GM19023 (cell line): ENCODE measurements around the gene A3GALT2.
"Not testable (repeated sequence)": the region's sequence is repeated elsewhere in the genome, so short reads cannot be mapped to it uniquely, and the experiment has no call there.

ENCODE experiments used
- ATAC-seq: cut with Tn5 transposase; IDR thresholded peaks from one replicate; pipeline ENCODE4 v1.9.1; 2021; ENCODE audit warnings: mild to moderate bottlenecking, moderate library complexity; ENCODE audit not compliant: unreplicated experiment

Gene A3GALT2

DNA sequence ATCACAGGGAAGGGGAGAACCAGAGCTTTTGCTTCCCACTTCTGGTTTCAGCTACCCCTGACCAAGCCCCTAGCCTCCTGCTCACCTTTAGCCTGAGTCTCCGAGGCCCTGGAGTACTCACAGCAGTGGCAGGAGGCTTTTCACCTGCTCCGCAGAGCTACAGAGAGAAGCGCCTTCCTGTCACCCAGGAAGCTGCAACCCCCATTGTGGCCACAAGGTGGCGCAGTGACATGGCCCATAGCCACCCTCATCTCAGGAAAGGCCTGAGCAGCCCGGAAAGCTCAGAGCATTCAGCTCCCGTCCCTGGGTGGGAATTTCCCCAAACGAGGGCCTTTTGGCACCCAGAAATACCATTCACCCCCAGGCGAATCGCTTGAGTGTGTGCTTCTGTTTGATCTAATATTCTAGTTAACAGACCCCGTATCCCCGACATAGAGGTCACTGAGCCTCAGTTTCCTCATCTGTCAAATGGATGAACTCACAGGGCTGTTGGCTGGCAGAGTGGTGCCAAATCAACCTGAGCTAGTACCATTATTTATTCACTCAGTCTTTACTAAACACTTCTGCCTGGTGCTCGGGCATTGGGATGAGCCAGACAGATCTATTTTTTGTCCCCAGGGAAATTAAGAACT lies 25.3 kb downstream of the A3GALT2 start:
- ATAC-seq = peak; percentile 77

DNA sequence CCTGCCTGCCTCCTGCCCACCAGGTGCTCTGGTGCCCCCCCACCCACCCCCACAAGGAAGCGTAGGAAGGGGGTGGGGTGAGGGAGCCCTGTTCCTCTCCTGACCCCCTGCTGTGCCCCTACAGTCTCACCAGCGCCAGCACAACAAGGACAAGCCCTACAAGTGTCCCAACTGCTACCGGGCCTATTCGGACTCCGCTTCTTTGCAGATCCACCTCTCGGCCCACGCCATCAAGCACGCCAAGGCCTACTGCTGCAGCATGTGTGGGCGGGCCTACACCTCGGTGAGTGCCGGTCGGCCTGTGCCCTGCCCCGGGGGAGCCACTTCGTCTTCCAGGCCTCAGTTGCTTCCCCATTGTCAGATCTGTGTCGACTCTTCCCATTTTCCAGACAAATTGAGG lies 25.9 kb downstream of the A3GALT2 start:
- ATAC-seq = no peak

DNA sequence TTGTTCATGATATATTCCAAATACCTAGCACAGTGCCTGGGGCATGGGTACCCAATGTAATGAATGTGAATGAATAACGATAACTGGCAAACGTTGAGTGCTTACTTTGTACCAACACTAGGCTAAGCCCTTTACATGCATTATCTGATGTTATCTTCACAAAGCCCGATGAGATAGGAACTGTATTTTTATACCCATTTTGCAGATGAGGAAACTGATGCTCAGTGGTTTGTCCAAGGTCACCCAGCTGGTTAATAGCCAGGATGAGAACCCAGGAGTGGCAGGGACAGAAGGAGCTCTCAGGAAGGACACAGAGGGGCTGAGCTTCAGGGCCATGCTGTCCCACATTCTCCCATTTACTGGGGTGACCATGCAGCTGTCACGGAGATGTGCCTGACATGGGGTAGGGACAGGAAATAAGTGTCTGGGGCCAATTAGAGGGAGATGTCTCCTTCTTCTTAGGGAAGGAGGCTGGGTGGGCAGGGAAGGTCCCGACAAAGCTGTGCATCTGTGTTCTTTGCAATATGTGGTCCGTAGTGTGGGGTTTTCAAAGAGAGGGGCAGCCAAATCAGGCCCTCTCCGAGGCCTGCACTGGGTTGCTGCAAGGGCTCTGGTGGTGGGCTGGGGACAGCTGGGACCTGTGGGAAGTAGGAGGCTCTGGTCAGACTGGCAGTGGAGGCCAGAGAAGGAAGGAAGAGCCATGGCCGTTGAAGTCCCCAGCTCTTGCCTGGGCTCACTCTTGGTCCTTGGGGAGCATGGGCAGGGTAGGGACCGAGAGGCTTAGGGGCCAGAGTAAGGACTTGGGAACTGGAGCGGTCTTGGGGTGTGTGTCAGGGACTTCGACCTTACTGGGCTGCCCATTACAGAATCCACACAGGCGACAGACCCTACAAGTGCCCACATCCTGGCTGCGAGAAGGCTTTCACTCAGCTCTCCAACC lies 26.6 kb downstream of the A3GALT2 start:
- no peak for ATAC-seq

DNA sequence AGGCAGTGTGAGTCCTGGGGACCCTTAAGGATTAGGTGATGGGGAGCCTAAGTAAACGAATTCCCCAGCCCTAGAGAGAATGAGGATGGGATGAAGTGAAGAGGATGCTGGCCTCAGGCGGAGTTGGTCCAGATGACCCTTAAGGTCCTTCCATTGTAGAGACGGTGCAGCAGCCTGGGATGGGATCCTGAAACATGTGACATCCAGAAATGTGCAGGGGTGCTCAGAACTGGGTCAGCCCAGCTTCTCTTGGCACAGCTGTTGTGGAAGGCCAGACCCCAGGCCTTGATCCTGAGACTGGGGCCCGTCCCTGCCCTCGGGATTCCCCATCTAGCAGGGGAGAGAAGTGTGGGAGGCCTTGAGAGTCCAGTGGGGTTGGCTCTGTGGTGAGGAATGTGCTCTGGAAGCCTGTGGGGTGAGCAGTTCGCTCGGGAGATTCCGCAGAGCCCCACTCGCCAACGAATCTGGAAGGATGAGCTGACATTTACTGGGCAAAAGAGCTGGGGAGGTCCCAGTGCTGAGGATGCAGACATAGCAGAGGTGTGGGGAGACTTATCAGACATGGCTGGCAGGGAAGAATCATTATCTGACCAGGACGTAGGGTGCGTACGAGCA lies 28.1 kb downstream of the A3GALT2 start:
- no peak for ATAC-seq

DNA sequence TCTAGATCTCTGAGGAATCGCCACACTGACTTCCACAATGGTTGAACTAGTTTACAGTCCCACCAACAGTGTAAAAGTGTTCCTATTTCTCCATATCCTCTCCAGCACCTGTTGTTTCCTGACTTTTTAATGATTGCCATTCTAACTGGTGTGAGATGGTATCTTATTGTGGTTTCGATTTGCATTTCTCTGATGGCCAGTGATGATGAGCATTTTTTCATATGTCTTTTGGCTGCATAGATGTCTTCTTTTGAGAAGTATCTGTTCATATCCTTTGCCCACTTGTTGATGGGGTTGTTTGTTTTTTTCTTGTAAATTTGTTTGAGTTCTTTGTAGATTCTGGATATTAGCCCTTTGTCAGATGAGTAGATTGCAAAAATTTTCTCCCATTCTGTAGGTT lies 30.3 kb downstream of the A3GALT2 start:
- not testable (repeated sequence) for ATAC-seq

DNA sequence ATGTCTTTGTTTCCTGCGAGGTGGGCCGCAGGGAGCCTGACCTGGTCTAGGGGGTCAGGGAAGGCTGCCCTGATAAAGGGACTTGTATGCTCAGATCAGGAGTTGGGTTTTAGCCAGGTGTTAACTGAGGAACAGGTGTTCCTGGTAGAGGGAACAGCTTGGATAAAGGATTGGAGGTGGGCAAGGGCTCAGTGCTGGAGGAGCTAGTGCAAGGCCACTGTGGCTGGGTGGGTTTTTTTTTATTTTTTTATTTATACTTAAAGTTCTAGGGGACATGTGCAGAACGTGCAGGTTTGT lies 31.1 kb downstream of the A3GALT2 start:
- ATAC-seq = no peak

DNA sequence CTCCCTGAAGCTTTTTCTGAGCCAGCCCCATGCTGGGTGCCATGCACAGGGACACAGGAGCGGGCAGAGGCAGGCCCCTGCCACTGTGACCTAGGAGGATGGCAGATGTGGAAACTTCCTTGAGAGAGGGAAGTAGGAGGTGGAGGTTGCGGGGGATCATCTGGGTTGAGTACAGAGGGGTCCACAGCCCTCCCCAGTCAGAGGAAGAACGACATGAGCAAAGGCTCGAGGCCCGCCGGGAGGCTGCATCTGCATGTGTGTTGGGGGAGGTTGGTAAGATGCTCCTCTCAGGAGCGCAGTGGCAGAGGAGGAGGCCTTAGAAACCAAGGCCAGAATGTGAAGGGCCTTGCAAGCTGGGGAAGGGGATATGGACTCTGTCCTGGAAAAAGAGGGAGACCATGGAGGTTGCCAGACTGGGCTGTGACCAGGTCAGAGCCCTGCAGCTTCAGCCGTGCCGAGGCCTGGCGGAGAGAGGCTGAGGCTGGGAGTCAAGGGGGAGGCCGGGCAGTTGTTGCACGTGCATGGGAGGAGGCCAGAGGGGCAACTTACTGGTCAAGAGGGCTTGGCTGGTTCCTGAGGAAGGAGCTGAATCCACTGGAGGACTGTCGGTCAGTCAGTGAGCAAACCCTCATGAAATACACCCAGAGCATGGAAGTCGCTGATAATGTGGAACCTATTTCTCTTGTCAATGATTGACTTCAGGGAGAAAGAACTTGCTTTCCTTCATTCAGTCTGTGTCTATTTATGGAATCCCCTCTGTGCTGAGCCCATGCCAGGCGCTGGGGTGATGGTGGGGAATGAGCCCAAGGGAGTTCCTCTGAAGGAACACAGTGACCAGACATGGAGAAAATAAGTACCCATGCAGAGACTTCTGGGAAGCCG lies 31.7 kb downstream of the A3GALT2 start:
- ATAC-seq = no peak

DNA sequence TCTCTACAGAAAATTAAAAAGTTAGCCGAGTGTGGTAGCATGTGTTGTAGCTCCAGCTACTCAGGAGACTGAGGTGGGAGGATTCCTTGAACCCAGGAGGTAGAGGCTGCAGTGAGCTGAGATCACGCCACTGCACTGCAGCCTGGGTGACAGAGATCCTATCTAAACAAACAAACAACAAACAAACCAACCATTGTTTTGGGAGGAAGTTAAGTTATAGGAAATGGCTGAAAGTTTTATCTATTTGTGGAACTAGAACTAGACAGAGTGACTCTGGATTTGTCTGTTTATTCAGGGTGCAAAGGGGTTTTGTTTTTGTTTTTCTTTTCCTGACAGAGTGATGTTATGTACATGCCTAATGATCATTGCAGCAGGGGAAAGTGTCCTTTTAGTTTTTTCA lies 33.6 kb downstream of the A3GALT2 start:
- no peak for ATAC-seq

DNA sequence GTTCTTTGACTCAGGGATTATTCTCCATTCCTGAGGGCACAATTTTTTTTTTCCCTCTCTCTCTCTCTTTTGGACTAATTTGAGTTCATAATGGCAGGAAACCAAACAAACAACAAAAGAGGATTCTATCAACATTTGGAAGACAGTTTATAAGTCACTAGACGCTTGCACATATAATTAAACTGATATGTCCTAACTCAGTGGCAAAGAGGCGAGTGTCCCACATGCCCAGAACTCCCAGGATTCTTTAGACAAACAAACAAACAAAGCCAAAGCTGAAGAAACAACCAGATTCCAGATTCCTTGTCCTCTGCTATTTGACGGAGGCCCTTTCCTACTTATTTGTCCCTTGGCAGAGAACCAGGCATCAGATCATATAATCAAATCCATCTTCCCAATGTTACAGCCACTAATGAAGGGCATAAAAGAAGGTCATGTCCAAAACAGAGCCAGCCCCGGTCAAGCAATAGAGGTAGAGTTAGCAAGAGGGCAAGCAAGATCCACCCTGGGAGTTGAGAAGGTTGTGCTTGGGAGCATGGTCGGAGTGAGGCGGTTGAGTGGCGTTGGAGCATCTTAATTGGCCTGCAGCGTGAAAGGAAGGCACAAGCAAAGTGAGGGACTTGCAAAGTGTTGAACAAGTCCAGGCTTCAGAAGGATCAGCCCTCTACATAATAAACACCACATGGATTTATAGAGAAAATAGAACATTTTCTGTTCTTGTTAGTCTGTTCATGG lies 34.3 kb downstream of the A3GALT2 start:
- no peak for ATAC-seq

DNA sequence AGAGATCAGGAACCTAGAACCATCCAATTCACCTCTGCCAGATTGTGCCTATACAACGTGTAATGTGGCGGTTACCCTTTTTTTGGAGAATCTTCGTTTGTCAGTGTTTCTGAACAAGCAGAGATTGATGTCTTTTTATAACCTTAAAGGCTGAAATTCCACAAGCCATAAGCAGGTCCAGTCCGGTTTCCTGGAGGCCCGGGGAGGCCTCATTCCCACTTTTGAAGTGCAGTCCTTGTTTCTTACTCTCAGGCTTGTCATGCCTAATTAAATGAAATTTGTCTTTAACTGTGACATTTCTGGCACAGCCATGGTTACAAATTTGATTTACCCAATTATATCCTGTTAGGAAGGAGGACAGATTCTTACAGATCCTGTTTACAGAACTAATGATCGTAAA lies 36.8 kb downstream of the A3GALT2 start:
- no peak for ATAC-seq

DNA sequence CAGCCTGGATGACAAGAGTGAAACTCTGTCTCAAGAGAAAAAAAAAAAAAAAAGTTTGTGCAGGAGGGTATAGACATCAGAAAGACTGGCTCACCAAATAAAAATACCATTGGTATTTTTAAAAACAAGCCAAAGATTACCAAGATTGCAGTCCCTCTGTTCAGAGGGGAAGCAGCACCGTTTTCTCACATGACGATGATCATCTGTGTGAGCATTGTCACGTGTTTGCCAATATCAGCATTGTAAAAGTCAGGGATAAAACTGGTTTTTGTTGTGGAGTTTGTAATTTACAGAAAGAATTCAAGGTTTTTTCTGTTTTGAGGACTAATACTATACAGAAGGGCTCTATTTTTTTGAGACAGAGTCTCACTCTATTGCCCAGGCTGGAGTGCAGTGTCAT lies 38.1 kb downstream of the A3GALT2 start:
- ATAC-seq = no peak

DNA sequence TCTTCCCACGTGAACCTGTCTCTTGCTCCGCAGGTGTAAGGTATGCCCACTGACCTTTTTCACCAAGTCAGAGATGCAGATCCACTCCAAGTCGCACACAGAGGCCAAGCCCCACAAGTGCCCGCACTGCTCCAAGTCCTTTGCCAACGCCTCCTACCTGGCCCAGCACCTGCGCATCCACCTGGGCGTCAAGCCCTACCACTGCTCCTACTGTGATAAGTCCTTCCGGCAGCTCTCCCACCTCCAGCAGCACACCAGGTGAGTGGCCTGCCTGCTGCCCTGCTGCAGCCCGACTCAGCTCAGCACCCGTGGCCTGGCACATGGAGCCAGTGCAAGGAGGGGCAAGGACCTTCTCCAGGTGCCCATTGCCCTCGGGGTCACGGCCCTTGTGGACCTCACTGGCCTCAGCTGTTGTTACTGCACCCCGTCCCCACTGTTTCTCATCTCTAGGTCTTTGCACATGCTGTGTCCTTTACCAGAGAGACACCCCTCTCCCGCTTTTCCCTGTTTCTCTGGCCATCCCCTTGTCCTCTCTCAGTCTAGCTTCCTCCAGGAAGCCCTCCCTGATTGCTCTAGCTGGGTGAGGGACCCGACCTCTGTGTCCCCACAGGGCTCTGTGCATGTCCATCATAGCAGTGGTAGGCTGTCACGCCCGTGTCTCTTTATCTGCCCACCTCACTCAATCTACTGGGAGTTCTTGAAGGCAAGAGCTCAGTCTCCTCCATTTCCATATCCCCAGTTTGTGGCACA lies 39.2 kb downstream of the A3GALT2 start:
- ATAC-seq = no peak

DNA sequence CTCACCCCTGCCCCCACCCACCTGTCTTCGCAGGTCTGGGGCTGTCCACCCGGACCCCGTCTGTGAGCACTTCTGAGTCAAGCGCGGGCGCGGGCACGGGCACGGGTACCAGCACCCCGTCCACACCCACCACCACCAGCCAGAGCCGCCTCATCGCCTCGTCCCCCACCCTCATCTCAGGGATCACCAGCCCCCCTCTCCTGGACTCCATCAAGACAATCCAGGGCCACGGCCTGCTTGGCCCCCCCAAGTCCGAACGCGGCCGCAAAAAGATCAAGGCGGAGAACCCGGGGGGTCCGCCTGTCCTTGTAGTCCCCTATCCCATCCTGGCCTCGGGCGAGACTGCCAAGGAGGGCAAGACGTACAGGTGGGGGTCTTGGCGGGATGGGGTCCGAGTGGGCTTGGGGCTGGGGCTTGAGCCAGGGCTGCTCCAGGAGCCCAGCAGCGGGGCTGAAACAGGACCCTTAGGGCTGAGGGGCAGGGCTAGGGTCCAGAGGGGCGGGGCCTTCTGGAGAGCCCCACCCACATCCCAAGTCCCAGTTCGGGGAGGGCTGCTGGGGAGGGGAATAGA lies 40.7 kb downstream of the A3GALT2 start:
- no peak for ATAC-seq

DNA sequence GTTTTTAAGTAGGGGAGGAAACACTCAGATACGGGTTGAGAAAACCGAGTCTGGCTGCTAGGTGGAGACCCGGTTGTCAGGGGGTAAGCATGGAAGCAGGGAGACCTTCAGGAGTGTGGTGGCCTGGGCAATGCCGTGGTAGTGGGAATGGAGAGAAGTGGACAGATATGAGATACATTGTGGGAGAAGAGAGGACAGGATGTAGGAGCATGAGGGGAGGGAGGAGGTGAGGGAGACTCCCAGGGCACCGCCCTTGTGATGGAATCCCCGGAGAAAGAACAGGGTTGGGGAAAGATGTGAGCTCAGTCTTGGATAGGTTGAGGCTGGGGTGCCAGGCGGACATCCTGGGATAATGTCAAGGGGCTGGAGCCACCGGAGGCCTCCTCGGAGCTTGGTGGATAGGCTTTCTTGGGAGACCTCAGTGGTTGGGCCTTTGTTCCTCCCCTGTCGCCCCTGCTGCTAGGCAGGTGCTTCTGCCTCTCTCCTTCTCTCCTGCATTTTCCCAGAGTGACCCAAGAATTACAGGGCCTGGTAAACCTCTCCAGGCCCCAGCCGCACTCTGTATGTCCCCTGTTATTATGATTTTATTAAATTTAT lies 43.3 kb downstream of the A3GALT2 start:
- no peak for ATAC-seq

DNA sequence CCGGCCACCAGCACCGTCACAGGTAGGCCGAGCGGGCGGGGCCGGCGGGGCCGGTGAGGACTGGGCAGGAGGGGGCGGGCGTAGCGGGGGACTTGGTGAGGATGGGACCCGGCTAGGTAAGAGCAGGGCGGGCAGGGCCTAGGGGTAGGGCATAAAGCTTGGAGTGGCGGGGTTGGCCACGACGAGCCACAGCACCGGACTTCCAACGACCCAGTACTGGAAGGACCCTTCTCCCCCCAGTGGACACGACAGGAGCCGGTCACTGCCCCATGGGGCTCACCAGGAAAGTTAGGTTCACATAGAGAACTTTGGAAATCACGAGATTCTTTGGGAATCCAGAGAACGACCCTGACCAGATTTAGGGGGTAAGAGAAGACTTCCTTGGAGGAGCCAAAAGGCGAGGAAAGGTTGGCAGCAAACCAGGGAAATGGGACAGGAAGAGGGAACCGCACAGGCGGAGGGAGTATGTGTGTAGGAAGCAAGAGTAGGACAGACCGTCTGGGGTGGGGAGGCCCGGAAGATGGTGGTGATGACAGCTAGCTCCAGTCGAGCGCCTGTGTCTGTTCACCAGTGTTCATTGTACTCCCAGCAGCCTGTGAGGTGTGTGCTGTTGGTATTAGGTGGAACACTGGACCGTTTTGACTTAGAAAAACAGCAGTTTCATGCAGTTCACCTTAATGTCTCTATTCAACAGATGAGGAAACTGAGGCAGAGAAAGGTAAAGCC lies 44.2 kb downstream of the A3GALT2 start:
- no peak for ATAC-seq

DNA sequence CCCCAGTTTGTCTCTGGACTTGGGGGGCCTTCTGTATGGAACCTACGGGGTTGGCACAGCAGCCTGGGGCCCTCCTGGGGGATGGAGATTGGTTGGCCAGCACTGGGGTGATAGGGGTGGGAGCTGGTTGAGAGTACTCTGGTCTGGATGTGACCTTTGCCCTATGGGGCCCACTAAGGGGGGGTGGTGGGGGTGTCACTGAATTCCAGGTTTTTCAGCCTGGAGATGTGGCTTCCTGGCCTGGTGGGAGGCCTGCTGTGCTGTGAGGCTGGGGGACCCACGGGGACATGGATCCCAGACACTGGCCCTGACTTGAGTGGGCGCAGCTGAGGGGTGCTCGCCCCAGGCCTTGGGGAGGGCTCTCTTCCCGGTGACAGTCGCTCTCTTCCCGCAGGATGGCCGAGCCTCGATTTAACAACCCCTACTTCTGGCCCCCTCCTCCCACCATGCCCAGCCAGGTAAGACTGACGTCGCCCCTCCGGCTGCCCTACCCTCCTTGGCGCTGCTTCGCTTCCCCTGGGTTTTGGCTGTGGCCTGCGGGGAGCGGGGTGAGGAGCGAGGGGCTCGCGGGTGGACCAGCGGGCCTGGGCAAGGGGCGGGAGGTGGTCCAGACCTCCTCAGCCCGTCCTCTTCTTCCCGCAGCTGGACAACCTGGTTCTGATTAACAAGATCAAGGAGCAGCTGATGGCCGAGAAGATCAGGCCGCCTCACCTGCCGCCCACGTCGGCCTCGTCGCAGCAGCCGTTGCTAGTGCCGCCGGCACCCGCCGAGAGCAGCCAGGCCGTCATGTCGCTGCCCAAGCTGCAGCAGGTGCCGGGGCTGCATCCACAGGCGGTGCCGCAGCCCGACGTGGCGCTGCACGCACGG lies 45.0 kb downstream of the A3GALT2 start:
- no peak for ATAC-seq

DNA sequence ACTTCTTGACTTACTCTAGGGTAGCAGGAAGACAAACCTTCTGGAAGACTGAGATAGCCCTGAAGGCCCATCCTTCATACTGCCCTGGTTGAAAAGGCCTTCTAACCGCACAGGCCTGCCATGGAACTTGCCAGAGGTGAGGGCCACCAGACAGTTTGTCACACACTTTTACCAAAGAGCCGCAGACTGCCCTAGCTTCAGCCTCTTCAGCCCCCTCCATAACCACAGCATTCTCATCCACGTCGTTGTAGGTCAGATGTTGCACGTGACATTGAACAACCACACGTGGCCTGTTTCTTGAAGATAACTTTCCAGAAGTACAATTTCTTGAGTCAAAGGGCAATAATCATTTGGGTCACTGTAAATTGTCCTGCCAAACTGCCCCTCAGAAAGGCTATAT lies 45.7 kb downstream of the A3GALT2 start:
- ATAC-seq = no peak
